Lung microvascular endothelial cell (primary cell): ENCODE measurements around the gene AFF3. TPM values are rescaled to one million over a fixed set of nuclear protein-coding genes. Genes with fewer than 3 reads are reported as not detected.
"Not testable (repeated sequence)": the region's sequence is repeated elsewhere in the genome, so short reads cannot be mapped to it uniquely, and the experiment has no call there.

ENCODE experiments used
- DNase-seq, 2 donors: peaks; one replicate each; pipeline versions ENCODE4 v3.0.0 to v3.0.0-alpha.2; 2010; ENCODE audit warnings: low read depth in 2 of 2
- total RNA-seq: library from RNA; depleted of rRNA; stranded (reverse); fragments of >200 nt; gene quantifications from 2 replicates; pipeline ENCODE4 v1.2.1, GENCODE V29; 2014

Gene AFF3
- total RNA-seq, result under 0.01 TPM in 2 replicates

DNA sequence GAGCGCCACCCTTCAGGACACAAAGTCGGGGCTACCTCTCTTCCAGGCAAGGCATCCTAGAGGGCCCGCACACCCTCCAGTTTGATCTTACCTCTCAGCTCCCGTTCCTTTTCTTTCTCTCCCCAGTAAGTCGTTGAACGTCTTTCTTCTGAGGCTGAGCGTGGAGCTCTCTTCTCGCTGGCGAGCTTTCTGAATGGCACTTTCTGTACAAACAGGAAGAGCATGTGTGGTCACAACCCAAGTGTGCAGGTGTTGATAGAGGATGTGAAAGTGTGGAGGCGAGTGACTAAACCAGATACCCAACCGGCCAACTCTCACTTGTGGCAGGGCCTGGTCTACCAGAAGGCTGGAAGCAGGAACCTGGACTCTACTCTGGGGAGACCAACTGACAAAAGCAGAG lies at the start of gene AFF3:
Gene AFF3, minus strand, starts transcription at position 198 of the 400 bp plus-strand sequence. CDS start 38,136 bp downstream, outside the sequence.
- DNase-seq, result no peak

DNA sequence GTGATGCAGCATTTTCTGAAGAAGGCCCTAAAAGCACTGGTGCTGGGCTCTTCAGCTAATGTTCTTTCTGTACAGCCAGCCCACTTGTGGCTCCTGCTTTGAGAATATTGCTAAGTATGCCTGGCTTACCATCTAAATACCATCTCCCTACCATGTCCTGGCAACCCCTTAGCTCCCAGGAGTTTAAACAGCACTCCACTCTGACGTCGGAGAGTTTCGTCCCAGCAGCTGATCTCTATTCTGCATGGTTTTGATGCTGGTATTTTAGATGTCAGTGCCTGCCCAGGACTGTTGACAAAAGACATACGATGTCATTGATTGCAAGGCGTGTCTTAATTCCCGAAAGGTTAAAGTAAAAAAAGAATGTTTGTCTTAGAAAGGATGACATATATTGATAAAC lies 47.0 kb upstream of the AFF3 start:
- no peak for DNase-seq

- no peak for DNase-seq
These were observed 45.9 kb upstream of the AFF3 start for GRCh38 chr2:100188326-100188725.

GRCh38 chr2:100186126-100186525 lies 43.7 kb upstream of the AFF3 start:
- DNase-seq, result no peak

- DNase-seq, result no peak
These were observed 43.1 kb upstream of the AFF3 start for GRCh38 chr2:100185516-100185915.

DNA sequence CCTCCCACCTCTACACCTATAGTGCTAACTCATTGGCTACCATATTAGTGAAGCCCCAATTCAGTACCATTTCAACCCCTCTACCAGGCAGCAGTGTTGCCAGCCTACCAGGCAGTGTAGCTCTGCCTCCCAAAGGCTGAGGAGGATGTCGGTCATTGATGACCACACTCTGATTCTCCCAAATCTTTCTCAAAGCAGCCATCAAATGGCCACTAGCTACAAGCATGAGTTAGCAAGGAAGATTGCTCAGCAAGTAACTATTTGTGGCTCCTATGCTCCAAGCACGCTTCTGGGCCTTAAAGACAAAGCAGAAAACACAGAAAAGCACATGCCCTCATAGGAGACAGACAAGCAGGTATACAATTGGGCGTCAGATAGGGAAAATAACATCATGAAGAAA lies 42.7 kb upstream of the AFF3 start:
- DNase-seq, result no peak

DNA sequence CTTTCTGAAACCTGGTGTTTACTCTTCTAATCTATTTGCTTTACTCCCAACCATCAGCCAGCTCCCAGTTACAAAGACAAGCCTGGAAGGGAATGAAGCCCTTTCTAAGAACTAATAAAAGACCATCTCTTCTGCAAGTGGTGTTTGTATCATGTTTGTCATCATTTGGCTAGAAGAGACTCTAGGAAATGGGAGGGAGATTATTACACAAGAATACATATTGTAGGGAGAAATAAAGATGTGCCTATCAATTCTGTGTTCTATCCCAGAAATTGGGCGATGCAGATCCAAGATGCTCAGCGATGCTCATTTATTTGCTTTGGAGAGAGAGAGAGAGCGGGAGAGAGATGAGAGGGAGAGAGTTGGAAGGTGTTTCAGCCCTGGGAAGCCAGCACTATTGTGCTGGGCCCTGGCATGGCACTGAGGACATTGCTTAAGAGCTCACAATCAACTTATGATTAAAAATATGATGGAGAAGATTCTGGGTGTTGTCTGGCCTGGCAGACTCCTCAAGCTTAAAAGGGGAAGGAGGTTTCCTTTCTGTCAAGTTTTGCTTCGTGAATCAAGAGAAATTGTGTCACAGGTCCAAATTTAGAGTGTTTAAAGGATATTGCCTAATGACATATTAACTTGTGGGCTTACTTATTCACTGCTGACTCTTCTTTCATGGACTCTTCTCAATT lies 41.8 kb upstream of the AFF3 start:
- DNase-seq, result no peak

GRCh38 chr2:100182494-100183361 lies 40.3 kb upstream of the AFF3 start:
- no peak for DNase-seq

DNA sequence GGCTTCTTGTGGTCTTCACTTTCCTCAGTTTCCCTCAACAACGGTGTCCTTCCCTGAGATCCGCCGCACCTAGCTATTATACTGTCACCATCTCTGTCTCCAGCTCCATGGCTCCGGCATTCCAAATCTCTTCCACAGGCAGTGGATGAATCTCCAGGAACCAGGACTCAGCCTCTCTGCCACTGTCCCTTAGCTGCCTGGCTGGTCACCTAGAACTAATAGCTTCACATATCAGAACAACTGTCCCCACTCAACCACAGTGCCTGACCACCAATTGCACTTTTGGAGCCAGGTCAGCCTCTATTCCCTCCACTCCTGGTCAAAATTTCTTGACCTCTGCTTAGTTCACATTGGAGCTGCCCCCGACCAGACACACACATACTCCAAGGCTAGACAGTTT lies 38.1 kb upstream of the AFF3 start:
- DNase-seq, result no peak

DNA sequence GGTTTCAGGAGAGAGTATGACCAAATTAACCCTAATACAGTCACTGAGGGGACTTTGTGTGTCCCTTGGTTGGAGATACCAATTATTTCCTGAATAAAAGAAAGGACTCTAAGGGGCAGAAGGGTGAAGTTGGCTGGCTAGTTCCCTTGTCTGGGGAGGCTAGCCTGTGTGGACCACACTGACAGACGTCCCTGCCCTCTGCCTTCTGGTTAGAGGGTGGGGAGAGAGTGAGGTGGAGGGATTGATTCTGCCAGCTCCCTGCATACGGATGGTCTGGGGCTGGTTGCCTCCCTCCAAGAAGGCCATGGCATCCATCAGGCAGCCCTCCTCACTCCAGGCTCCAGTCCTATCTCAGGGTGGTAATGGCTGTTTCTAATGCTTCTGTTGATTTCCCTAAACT lies 37.4 kb upstream of the AFF3 start:
- no peak for DNase-seq

DNA sequence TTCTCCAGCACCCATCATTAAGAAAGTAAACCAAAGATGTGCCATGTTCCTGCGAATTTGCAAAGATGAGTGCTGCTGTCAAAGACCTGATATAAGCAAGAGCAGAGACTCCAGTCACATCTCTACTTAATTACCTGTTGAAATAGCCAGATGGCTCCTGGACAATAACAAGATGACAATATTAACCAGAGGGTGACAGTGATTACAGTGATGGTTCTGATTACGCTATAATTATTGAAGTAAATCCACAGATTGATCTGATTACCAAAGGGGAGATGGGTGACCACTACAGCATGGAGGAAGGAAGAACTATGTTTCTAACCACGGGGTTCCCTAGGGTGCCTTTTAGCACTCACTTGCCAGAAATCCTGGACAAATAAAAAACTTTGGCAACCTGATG lies 36.5 kb upstream of the AFF3 start:
- no peak for DNase-seq

GRCh38 chr2:100178085-100178788 lies 35.8 kb upstream of the AFF3 start:
- DNase-seq, result peak; percentile 66 to 87

DNA sequence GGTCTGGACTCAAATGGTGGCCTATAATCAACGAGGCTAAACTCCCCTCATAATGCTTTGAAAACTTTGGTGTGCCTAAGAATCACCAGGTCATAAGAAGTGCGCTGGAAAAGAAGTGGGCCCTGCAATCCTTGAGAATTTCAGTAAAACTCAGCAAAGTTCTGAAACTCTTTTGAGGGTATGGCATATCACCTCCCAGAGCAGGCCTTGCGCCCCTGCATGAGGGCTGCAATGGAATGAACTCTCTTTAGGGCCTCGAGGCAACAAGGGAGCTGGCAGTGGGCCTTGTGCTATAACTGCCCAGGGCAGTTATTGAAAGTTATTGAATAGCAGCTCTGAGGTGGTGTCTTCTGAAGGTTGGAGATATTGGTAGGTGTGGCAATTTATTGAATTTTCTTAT lies 34.5 kb upstream of the AFF3 start:
- no peak for DNase-seq

- no peak for DNase-seq
These were observed 31.6 kb upstream of the AFF3 start for GRCh38 chr2:100174026-100174431.

DNA sequence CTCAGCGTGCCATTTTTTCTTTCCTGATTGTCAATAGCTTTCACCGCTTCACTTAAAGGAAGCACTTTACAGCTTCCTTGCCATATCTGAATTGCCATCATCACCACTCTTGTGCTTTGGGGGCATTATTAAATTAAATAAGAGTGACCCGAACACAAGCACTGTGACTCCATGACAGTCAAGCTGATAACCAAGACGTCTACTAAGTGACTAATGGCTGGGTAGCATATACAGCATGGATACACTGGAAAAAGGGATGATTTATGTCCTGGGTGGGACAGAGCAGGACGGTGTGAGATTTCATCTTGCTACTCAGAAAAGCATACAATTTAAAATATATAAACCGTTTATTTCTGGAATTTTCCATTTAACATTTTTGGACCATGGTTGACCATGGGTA lies 24.3 kb upstream of the AFF3 start:
- no peak for DNase-seq

GRCh38 chr2:100163605-100164004 lies 21.2 kb upstream of the AFF3 start:
- no peak for DNase-seq

DNA sequence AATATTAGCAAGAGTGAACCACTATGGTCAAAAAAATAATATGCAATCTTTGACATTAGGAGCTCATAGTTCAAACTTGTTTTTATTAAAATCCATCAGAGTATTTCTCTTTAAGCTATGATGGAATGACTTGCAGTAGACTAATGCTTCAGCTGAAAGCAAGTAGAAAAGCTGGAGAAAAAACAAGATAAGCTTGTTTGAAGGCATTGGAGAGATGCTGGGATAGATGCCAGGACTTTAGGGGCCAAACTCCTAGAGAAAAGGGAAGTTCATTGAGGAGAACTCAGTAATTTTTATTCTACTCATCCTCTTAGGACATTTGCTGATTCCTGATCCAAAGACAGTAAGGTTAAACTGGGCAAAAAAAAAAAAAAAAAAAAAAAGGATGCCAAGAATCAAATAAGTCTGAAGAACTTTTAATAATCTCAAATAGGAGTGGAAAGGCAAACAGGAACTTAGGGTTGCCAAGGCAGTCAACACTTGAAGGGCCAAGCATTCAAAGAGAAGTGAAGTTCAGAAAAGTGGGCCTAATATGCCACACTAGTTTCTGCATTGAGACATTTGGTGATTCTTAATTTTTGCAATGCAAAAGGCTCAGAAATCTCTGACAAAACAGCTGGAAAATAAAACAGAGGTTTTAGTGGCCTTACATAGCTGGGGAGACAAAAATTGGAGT lies 19.7 kb upstream of the AFF3 start:
- DNase-seq, result no peak

- no peak for DNase-seq
These were observed 18.0 kb upstream of the AFF3 start for GRCh38 chr2:100160396-100160795.

DNA sequence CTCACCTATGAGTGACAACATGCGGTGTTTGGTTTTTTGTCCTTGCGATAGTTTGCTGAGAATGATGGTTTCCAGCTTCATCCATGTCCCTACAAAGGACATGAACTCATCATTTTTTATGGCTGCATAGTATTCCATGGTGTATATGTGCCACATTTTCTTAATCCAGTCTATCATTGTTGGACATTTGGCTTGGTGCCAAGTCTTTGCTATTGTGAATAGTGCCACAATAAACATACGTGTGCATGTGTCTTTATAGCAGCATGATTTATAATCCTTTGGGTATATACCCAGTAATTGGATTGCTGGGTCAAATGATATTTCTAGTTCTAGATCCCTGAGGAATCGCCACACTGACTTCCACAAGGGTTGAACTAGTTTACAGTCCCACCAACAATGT lies 9.4 kb upstream of the AFF3 start:
- not testable (repeated sequence) for DNase-seq

DNA sequence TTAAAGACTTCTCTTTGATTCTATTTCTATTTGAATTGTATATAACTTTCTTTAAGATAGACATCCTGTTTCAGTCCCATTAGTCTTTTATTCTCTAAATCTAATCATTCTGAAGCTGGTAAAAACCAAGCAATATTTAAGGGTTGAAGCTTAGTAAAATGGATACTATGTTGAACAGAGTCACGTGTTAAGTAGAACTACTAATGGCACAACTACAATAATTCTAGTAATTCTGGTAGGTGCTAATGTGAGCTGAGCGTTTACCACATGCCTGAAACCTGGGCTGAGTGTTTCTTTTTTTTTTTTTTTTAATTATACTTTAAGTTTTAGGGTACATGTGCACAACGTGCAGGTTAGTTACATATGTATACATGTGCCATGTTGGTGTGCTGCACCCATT lies 8.9 kb upstream of the AFF3 start:
- DNase-seq, result no peak

- no peak for DNase-seq
These were observed 6.5 kb upstream of the AFF3 start for GRCh38 chr2:100148883-100149282.

- DNase-seq, result no peak
These were observed 4.2 kb upstream of the AFF3 start for GRCh38 chr2:100146657-100146960.
